H1 (cell line): ENCODE results near the gene TGM3. TPM values are rescaled to one million over a fixed set of nuclear protein-coding genes. Genes with fewer than 3 reads are reported as not detected.

Experiments
- CTCF ChIA-PET: fragments of 300-600 bp; sonication (Branson Sonifier 250); formaldehyde crosslinking; loops from one replicate; lab custom pipeline; 2021; ENCODE audit not compliant: partially characterized antibody; lab: Charles Lee
- POLR2A ChIA-PET: fragments of 300-600 bp; sonication (Branson Sonifier 250); formaldehyde crosslinking; loops from one replicate; lab custom pipeline; 2021; ENCODE audit warnings: inconsistent platforms; ENCODE audit not compliant: partially characterized antibody; lab: Charles Lee
- DNase-seq, 2 experiments: peaks; one replicate each; pipeline versions ENCODE4 v3.0.0 to v3.0.0-alpha.2; 2010 to 2022; ENCODE audit warnings: low spot score in 2 of 2, low read depth in 1 of 2, mixed read lengths in 1 of 2
- FAIRE-seq: peaks from 2 replicates; lab custom pipeline; 2011; peaks lifted over from hg19 to GRCh38; lab: Jason Lieb, UNC
- H2AFZ ChIP-seq: 2 replicates; pipeline ENCODE4 v1.8.1; 2012; ENCODE audit warnings: low read length, inconsistent platforms
- H2AK5ac ChIP-seq: 2 replicates; pipeline ENCODE4 v1.6.1; 2013; ENCODE audit warnings: low read depth, low read length
- H2BK120ac ChIP-seq: replicated peaks from 2 replicates; pipeline ENCODE3; 2013; ENCODE audit warnings: low read depth, low read length, inconsistent platforms
- H2BK12ac ChIP-seq: 2 replicates; pipeline ENCODE4 v1.6.1; 2013; ENCODE audit warnings: low read depth, low read length
- H2BK15ac ChIP-seq: 2 replicates; pipeline ENCODE4 v1.6.1; 2013; ENCODE audit warnings: low read length
- H2BK20ac ChIP-seq: 2 replicates; pipeline ENCODE4 v1.6.1; 2013; ENCODE audit warnings: low read length
- H2BK5ac ChIP-seq: 2 replicates; pipeline ENCODE4 v1.6.1; 2013; ENCODE audit warnings: low read depth, low read length
- H3K14ac ChIP-seq: 2 replicates; pipeline ENCODE4 v1.6.1; 2013; ENCODE audit warnings: inconsistent platforms; ENCODE audit not compliant: insufficient read length
- H3K18ac ChIP-seq: 2 replicates; pipeline ENCODE4 v1.6.1; 2013; ENCODE audit warnings: low read length; ENCODE audit errors: extremely low read depth
- H3K23ac ChIP-seq: 2 replicates; pipeline ENCODE4 v1.6.1; 2013; ENCODE audit warnings: inconsistent platforms; ENCODE audit not compliant: insufficient read length
- H3K23me2 ChIP-seq: 2 replicates; pipeline ENCODE4 v1.6.1; 2013; ENCODE audit warnings: low read depth, low read length
- H3K27ac ChIP-seq: 2 replicates; pipeline ENCODE4 v1.6.1; 2011; ENCODE audit warnings: low read depth, low read length, inconsistent platforms
- H3K27me3 ChIP-seq, 4 experiments: replicated peaks in 1 of 4; 1 replicate in 1 of 4; 2 replicates in 3 of 4; pipeline versions ENCODE4 v1.6.1 to v1.8.1; 2011 to 2013; ENCODE audit warnings: low read length in 3 of 4, mild to moderate bottlenecking in 3 of 4, inconsistent platforms in 2 of 4, mixed read lengths in 2 of 4, moderate library complexity in 1 of 4; ENCODE audit not compliant: control insufficient read depth in 3 of 4, insufficient read depth in 3 of 4; ENCODE audit errors: extremely low read depth in 1 of 4
- H3K36me3 ChIP-seq, 4 experiments: 2 replicates each; pipeline versions ENCODE4 v1.6.1 to v1.8.1; 2011 to 2013; ENCODE audit warnings: mild to moderate bottlenecking in 4 of 4, low read length in 3 of 4, moderate library complexity in 2 of 4, control low read depth in 1 of 4, inconsistent platforms in 1 of 4; ENCODE audit not compliant: insufficient read depth in 4 of 4, control insufficient read depth in 2 of 4
- H3K4ac ChIP-seq: replicated peaks from 2 replicates; pipeline ENCODE3; 2013; ENCODE audit warnings: low read length, low read depth, mixed read lengths, inconsistent platforms; ENCODE audit not compliant: insufficient read length
- H3K4me1 ChIP-seq, 4 experiments: replicated peaks in 1 of 4; 1 replicate in 1 of 4; 2 replicates in 3 of 4; pipeline versions ENCODE4 v1.6.1 to v1.8.1; 2011 to 2013; ENCODE audit warnings: low read length in 3 of 4, inconsistent platforms in 2 of 4, mixed read lengths in 1 of 4; ENCODE audit not compliant: insufficient read depth in 4 of 4, control insufficient read depth in 3 of 4
- H3K4me2 ChIP-seq, 2 experiments: 2 replicates each; pipeline versions ENCODE4 v1.6.1 to v1.8.1; 2011 to 2013; ENCODE audit warnings: low read depth in 2 of 2, low read length in 2 of 2, control low read depth in 1 of 2, inconsistent platforms in 1 of 2, mild to moderate bottlenecking in 1 of 2; ENCODE audit not compliant: insufficient read depth in 1 of 2
- H3K4me3 ChIP-seq, 4 experiments: fragments of 200-600, 300-600 bp in 1 of 4; sonication (generic), shearing (Covaris generic), sonication (Bioruptor Twin) in 1 of 4; 2 replicates each; pipeline versions ENCODE4 v1.5.1 to v1.8.1; 2011 to 2016; ENCODE audit warnings: low read length in 4 of 4, low read depth in 3 of 4, control low read depth in 2 of 4, inconsistent platforms in 2 of 4, mild to moderate bottlenecking in 2 of 4, mixed read lengths in 1 of 4, moderate library complexity in 1 of 4; ENCODE audit not compliant: insufficient read depth in 2 of 4; ENCODE audit errors: extremely low read depth in 1 of 4
- H3K56ac ChIP-seq: replicated peaks from 2 replicates; pipeline ENCODE3; 2013; ENCODE audit warnings: low read depth, mild to moderate bottlenecking, mixed read lengths, low read length, inconsistent platforms; ENCODE audit not compliant: insufficient read length
- H3K79me1 ChIP-seq: 2 replicates; pipeline ENCODE4 v1.6.1; 2013; ENCODE audit warnings: low read depth, low read length, control low read depth
- H3K79me2 ChIP-seq, 2 experiments: 2 replicates each; pipeline versions ENCODE4 v1.6.1 to v1.8.1; 2012 to 2013; ENCODE audit warnings: low read length in 2 of 2, mild to moderate bottlenecking in 2 of 2, inconsistent platforms in 1 of 2; ENCODE audit not compliant: insufficient read depth in 2 of 2, control insufficient read depth in 1 of 2
- H3K9ac ChIP-seq, 4 experiments: replicated peaks in 1 of 4; 1 replicate in 1 of 4; 2 replicates in 3 of 4; pipeline versions ENCODE4 v1.6.1 to v1.8.1; 2011 to 2013; ENCODE audit warnings: low read depth in 3 of 4, low read length in 3 of 4, control low read depth in 2 of 4, mild to moderate bottlenecking in 2 of 4, moderate library complexity in 2 of 4, inconsistent platforms in 1 of 4; ENCODE audit errors: extremely low read depth in 1 of 4
- H3K9me3 ChIP-seq, 2 experiments: 2 replicates each; pipeline versions ENCODE4 v1.6.1 to v1.8.1; 2012 to 2013; ENCODE audit warnings: mild to moderate bottlenecking in 2 of 2, moderate library complexity in 2 of 2, control low read depth in 1 of 2, inconsistent platforms in 1 of 2, low read depth in 1 of 2, low read length in 1 of 2, mixed read lengths in 1 of 2; ENCODE audit not compliant: insufficient read depth in 2 of 2
- H4K20me1 ChIP-seq, 2 experiments: replicated peaks in 1 of 2; 2 replicates each; pipeline versions ENCODE3 to v1.8.1; 2011 to 2013; ENCODE audit warnings: inconsistent platforms in 2 of 2, low read length in 2 of 2, mild to moderate bottlenecking in 1 of 2; ENCODE audit not compliant: insufficient read depth in 2 of 2, control insufficient read depth in 1 of 2
- H4K5ac ChIP-seq: 2 replicates; pipeline ENCODE4 v1.6.1; 2013; ENCODE audit warnings: low read length, low read depth, mixed read lengths, inconsistent platforms; ENCODE audit not compliant: insufficient read length
- H4K8ac ChIP-seq: 2 replicates; pipeline ENCODE4 v1.8.0; 2013; ENCODE audit warnings: mild to moderate bottlenecking, moderate library complexity, low read length, inconsistent platforms; ENCODE audit not compliant: insufficient read depth; ENCODE audit errors: extremely low read depth
- H4K91ac ChIP-seq: replicated peaks from 2 replicates; pipeline ENCODE3; 2013; ENCODE audit warnings: low read length, mixed read lengths, inconsistent platforms; ENCODE audit not compliant: insufficient read length
- CHD1 ChIP-seq: IDR thresholded peaks from 2 replicates; pipeline ENCODE4 v1.6.1; 2012; ENCODE audit warnings: low read depth, low read length, improper control_type of control experiment
- EZH2 ChIP-seq: fragments of 200-600 bp; sonication (generic); IDR thresholded peaks from 2 replicates; pipeline ENCODE4 v1.7.1; 2012; ENCODE audit warnings: low read depth, mild to moderate bottlenecking, moderate library complexity, low read length, inconsistent platforms; ENCODE audit not compliant: severe bottlenecking
- HDAC6 ChIP-seq: IDR thresholded peaks from one replicate; pipeline ENCODE4 v1.7.1; 2012; ENCODE audit warnings: low read depth, mild to moderate bottlenecking, inconsistent platforms, low read length, moderate library complexity
- KDM5A ChIP-seq: fragments of 200-600 bp; IDR thresholded peaks from 2 replicates; pipeline ENCODE4 v1.7.1; 2012; ENCODE audit warnings: mild to moderate bottlenecking, low read length, inconsistent platforms, mixed read lengths
- NANOG ChIP-seq: IDR thresholded peaks from 2 replicates; pipeline ENCODE4 v1.6.1; 2011; ENCODE audit warnings: low read length, low read depth, mild to moderate bottlenecking, inconsistent platforms; ENCODE audit not compliant: insufficient read depth, poor library complexity, severe bottlenecking
- PHF8 ChIP-seq: fragments of 200-600 bp; sonication (generic); conservative IDR thresholded peaks from 2 replicates; pipeline ENCODE4 v1.7.1; 2012; ENCODE audit warnings: low read depth, mild to moderate bottlenecking, inconsistent platforms, low read length, moderate library complexity
- RBBP5 ChIP-seq: IDR thresholded peaks from 2 replicates; pipeline ENCODE4 v1.7.1; 2012; ENCODE audit warnings: low read depth, mild to moderate bottlenecking, inconsistent platforms, low read length, moderate library complexity, borderline replicate concordance
- SAP30 ChIP-seq: fragments of 300-600 bp; sonication (generic); IDR thresholded peaks from 2 replicates; pipeline ENCODE4 v1.7.1; 2012; ENCODE audit warnings: low read length, moderate library complexity, mild to moderate bottlenecking, inconsistent platforms; ENCODE audit not compliant: insufficient read depth, insufficient replicate concordance
- SP2 ChIP-seq: IDR thresholded peaks from 2 replicates; pipeline ENCODE4 v1.6.1; 2012; ENCODE audit warnings: mild to moderate bottlenecking, low read length, inconsistent platforms
- SRF ChIP-seq: IDR thresholded peaks from 2 replicates; pipeline ENCODE4 v1.6.1; 2011; ENCODE audit warnings: mild to moderate bottlenecking, low read depth, low read length, moderate library complexity
- SUZ12 ChIP-seq: fragments of 200-600 bp; sonication (generic); IDR thresholded peaks from 2 replicates; pipeline ENCODE4 v1.6.1; 2012; ENCODE audit warnings: mild to moderate bottlenecking, inconsistent platforms, low read length, moderate library complexity, mixed read lengths
- TAF7 ChIP-seq: optimal IDR thresholded peaks from 2 replicates; pipeline ENCODE3; 2011; ENCODE audit warnings: low read depth, mild to moderate bottlenecking, inconsistent platforms, low read length, moderate library complexity, borderline replicate concordance
- TBP ChIP-seq: IDR thresholded peaks from 2 replicates; pipeline ENCODE4 v1.6.1; 2011; ENCODE audit warnings: low read depth, low read length, improper control_type of control experiment
- YY1 ChIP-seq: IDR thresholded peaks from 2 replicates; pipeline ENCODE4 v1.6.1; 2011; ENCODE audit warnings: low read depth, mild to moderate bottlenecking, low read length
- ZNF274 ChIP-seq: IDR thresholded peaks from 2 replicates; pipeline ENCODE4 v1.7.0; 2012; ENCODE audit warnings: low read length, borderline replicate concordance; ENCODE audit errors: extremely low read depth
- WGBS, 2 experiments: shearing (Covaris generic) in 1 of 2; methylation state at CpG; one replicate each; pipeline versions ENCODE4 v1.1.6 to v1.1.7; 2013 to 2015; ENCODE audit warnings: low lambda C conversion rate in 2 of 2, mixed read lengths in 2 of 2, inconsistent platforms in 1 of 2, low coverage in 1 of 2, missing lambda C conversion rate in 1 of 2; ENCODE audit not compliant: insufficient replicate concordance in 2 of 2, insufficient coverage in 1 of 2, insufficient read length in 1 of 2; ENCODE audit errors: extremely low coverage in 1 of 2, missing lambda C conversion rate in 1 of 2; 5-methylcytosine and 5-hydroxymethylcytosine counted together
- polyA plus RNA-seq, 7 experiments: library from polyadenylated mRNA; depleted of rRNA in 3 of 7; stranded (reverse) in 5 of 7; unstranded in 2 of 7; fragments of >200 nt in 5 of 7; fragments of 200-250 nt in 2 of 7; gene quantifications; 1 replicate in 5 of 7; 2 replicates in 1 of 7; 4 replicates in 1 of 7; pipeline versions ENCODE4 v1.2.1 to v1.2.3, GENCODE V29; 2011 to 2013; ENCODE audit warnings: missing spikeins in 2 of 7, mixed read lengths in 2 of 7
- total RNA-seq: library from RNA; stranded (reverse); fragmentation: NEBNext Ultra II Directional; extraction: Animal tissue kit (Norgen Biotek cat#: 25700); gene quantifications from 2 replicates; pipeline ENCODE4 v1.2.1, GENCODE V29; 2021

The TGM3 gene
- total and polyA plus RNA-seq, 2 of the 8 experiments (the other 6 are each of a cell fraction or from before 2014, with no cell fraction given) = 0.12 TPM; not detected in 1

DNA sequence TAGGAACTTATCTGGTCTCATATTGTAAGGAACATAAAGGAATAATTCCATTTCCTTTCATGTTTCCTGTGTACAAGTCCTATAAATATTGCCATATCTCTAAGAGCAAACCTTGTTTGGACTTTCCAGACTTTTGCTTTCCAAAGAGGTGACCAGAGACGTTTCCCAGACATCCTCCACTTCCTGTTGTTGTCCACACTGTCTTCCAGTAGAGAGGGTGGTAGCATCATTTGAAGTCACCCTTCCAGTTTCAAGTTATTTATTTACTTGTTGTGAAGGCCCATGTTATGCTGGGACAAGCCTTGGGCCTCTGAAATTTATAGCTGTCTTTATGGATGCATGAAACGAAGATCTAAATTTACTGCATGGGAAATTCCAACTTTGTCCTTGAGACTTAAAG, 10.6 kb upstream of the TGM3 start:
- H2BK120ac ChIP-seq = no peak overlapping the region
- no peak overlapping the region for H2BK20ac ChIP-seq
- H4K20me1 ChIP-seq = no peaks in the 10 kb centered on the region
- H3K14ac ChIP-seq = no peak overlapping the region
- no peak overlapping the region for H2AFZ ChIP-seq
- no peak overlapping the region for H4K91ac ChIP-seq
- no peak overlapping the region for H3K4me2 ChIP-seq
- no peaks in the 10 kb centered on the region for H3K27me3 ChIP-seq
- ChIA-PET CTCF (interaction anchor here (0.9 to 3.2 kb wide), 4 partner anchors 8 to 78 kb away, joined by 3 to 10 read pairs (median 3); no protein-coding TSS in a partner anchor), POLR2A (interaction anchor here (1.0 kb wide), 1 partner anchor 183 kb away, joined by 3 read pairs; no protein-coding TSS in a partner anchor)
- H2BK12ac ChIP-seq = no peak overlapping the region
- no peak overlapping the region for H4K8ac ChIP-seq
- no peaks in the 10 kb centered on the region for H3K23me2 ChIP-seq
- H3K9ac ChIP-seq = no peak overlapping the region
- H3K4me1 ChIP-seq = peaks cover 0 to 4% (median 0%) of the 10 kb centered on the region in 4 experiments; a peak in 1 of 7 replicates
- H3K4me3 ChIP-seq = no peak overlapping the region
- no peak overlapping the region for H4K5ac ChIP-seq
- no peak overlapping the region for H2BK5ac ChIP-seq
- no peaks in the 10 kb centered on the region for H3K79me2 ChIP-seq
- no peak overlapping the region for H3K23ac ChIP-seq
- no peak overlapping the region for H3K27ac ChIP-seq
- no peak overlapping the region for H3K4ac ChIP-seq
- H3K9me3 ChIP-seq = no peaks in the 10 kb centered on the region
- no peaks in the 10 kb centered on the region for H3K36me3 ChIP-seq
- H3K56ac ChIP-seq = no peak overlapping the region
- DNase-seq = no peak
- 79% methylated on average over 2 of the region's 2 CpGs; no CpG with 5 or more reads in 1 of the 2 experiments for WGBS, 2 experiments
- no peak for FAIRE-seq
- H2BK15ac ChIP-seq = no peak overlapping the region
- H3K79me1 ChIP-seq = no peaks in the 10 kb centered on the region
- no peak overlapping the region for H3K18ac ChIP-seq
- H2AK5ac ChIP-seq = no peak overlapping the region
- TF ChIP-seq SUZ12 (no peak), HDAC6 (no peak), EZH2 (no peak), SP2 (no peak), SRF (no peak), PHF8 (no peak), RBBP5 (no peak), YY1 (no peak), NANOG (no peak), KDM5A (no peak), TAF7 (no peak), SAP30 (no peak), ZNF274 (no peak), CHD1 (no peak), TBP (no peak)
